Neuronal stem cell (in vitro differentiated cells): ENCODE measurements around the gene ELOF1.

Experiments
- DNase-seq: peaks from one replicate; pipeline ENCODE4 v3.0.0-alpha.2; 2013; ENCODE audit warnings: low spot score
- H2AFZ ChIP-seq: one replicate; pipeline ENCODE4 v1.6.1; 2013; ENCODE audit warnings: mild to moderate bottlenecking, low read length, inconsistent platforms
- H2AK5ac ChIP-seq: 2 replicates; pipeline ENCODE4 v1.6.1; 2013; ENCODE audit warnings: low read depth, mild to moderate bottlenecking, inconsistent platforms, low read length, moderate library complexity, mixed read lengths
- H2BK120ac ChIP-seq: 2 replicates; pipeline ENCODE4 v1.6.1; 2013; ENCODE audit warnings: low read depth, mild to moderate bottlenecking, inconsistent platforms, low read length, moderate library complexity, mixed read lengths
- H2BK12ac ChIP-seq: one replicate; pipeline ENCODE4 v1.6.1; 2013; ENCODE audit warnings: low read length, inconsistent platforms
- H2BK15ac ChIP-seq: 2 replicates; pipeline ENCODE4 v1.6.1; 2013; ENCODE audit warnings: mild to moderate bottlenecking, low read length, inconsistent platforms, mixed read lengths
- H2BK5ac ChIP-seq: one replicate; pipeline ENCODE4 v1.6.1; 2013; ENCODE audit warnings: inconsistent platforms, mild to moderate bottlenecking, low read length, moderate library complexity
- H3K14ac ChIP-seq: one replicate; pipeline ENCODE4 v1.6.1; 2013; ENCODE audit warnings: low read length, inconsistent platforms
- H3K18ac ChIP-seq: 2 replicates; pipeline ENCODE4 v1.6.1; 2013; ENCODE audit warnings: low read length, inconsistent platforms
- H3K23ac ChIP-seq: 2 replicates; pipeline ENCODE4 v1.6.1; 2013; ENCODE audit warnings: low read depth, mild to moderate bottlenecking, mixed read lengths, low read length, inconsistent platforms; ENCODE audit not compliant: poor library complexity
- H3K27ac ChIP-seq: replicated peaks from 3 replicates; pipeline ENCODE4 v1.5.1; 2013; ENCODE audit warnings: low read length, inconsistent platforms
- H3K27me3 ChIP-seq, 3 experiments: 2 replicates each; pipeline ENCODE4 v1.6.1; 2013; ENCODE audit warnings: low read length in 3 of 3, mild to moderate bottlenecking in 2 of 3, inconsistent platforms in 1 of 3, low read depth in 1 of 3, mixed read lengths in 1 of 3, moderate library complexity in 1 of 3; ENCODE audit not compliant: control insufficient read depth in 3 of 3, insufficient read depth in 3 of 3
- H3K36me3 ChIP-seq, 2 donors: replicated peaks in 1 of 2; 2 replicates each; pipeline ENCODE4 v1.6.1; 2013; ENCODE audit warnings: low read length in 2 of 2; ENCODE audit not compliant: control insufficient read depth in 2 of 2, insufficient read depth in 2 of 2
- H3K4ac ChIP-seq: 2 replicates; pipeline ENCODE4 v1.6.1; 2013; ENCODE audit warnings: inconsistent platforms, mild to moderate bottlenecking, low read length, moderate library complexity
- H3K4me1 ChIP-seq, 2 donors: 1 replicate in 1 of 2; 2 replicates in 1 of 2; pipeline ENCODE4 v1.6.1; 2013; ENCODE audit warnings: low read length in 2 of 2, low read depth in 1 of 2; ENCODE audit not compliant: control insufficient read depth in 2 of 2, insufficient read depth in 1 of 2
- H3K4me2 ChIP-seq: one replicate; pipeline ENCODE4 v1.6.1; 2013; ENCODE audit warnings: mild to moderate bottlenecking, low read length, inconsistent platforms; ENCODE audit not compliant: insufficient read depth, poor library complexity, severe bottlenecking
- H3K4me3 ChIP-seq, 2 donors: 2 replicates each; pipeline ENCODE4 v1.5.1; 2013; ENCODE audit warnings: low read length in 2 of 2, mild to moderate bottlenecking in 2 of 2, inconsistent platforms in 1 of 2, moderate library complexity in 1 of 2
- H3K79me1 ChIP-seq: one replicate; pipeline ENCODE4 v1.6.1; 2013; ENCODE audit warnings: low read depth, mild to moderate bottlenecking, inconsistent platforms, low read length, moderate library complexity
- H3K9ac ChIP-seq: one replicate; pipeline ENCODE4 v1.6.1; 2013; ENCODE audit warnings: mild to moderate bottlenecking, low read depth, low read length, inconsistent platforms; ENCODE audit not compliant: poor library complexity
- H3K9me3 ChIP-seq, 2 donors: replicated peaks in 1 of 2; 2 replicates each; pipeline versions ENCODE3 to v1.6.1; 2013; ENCODE audit warnings: low read length in 2 of 2, mild to moderate bottlenecking in 2 of 2, inconsistent platforms in 1 of 2, low read depth in 1 of 2, mixed read lengths in 1 of 2, moderate library complexity in 1 of 2; ENCODE audit not compliant: control insufficient read depth in 2 of 2, insufficient read depth in 1 of 2
- H4K8ac ChIP-seq: one replicate; pipeline ENCODE4 v1.6.1; 2013; ENCODE audit warnings: low read depth, mild to moderate bottlenecking, inconsistent platforms, low read length, moderate library complexity
- H4K91ac ChIP-seq: one replicate; pipeline ENCODE4 v1.6.1; 2013; ENCODE audit warnings: low read length, low read depth, mild to moderate bottlenecking, inconsistent platforms; ENCODE audit not compliant: poor library complexity
- WGBS, 2 donors: extraction: QIAGEN DNeasy Blood & Tissue Kit; methylation state at CpG; one replicate each; pipeline ENCODE4 v1.1.7; 2013; ENCODE audit warnings: missing lambda C conversion rate in 2 of 2, mixed read lengths in 1 of 2; ENCODE audit not compliant: insufficient read length in 2 of 2, insufficient replicate concordance in 1 of 2; ENCODE audit errors: extremely low coverage in 2 of 2; 5-methylcytosine and 5-hydroxymethylcytosine counted together

The ELOF1 gene

DNA sequence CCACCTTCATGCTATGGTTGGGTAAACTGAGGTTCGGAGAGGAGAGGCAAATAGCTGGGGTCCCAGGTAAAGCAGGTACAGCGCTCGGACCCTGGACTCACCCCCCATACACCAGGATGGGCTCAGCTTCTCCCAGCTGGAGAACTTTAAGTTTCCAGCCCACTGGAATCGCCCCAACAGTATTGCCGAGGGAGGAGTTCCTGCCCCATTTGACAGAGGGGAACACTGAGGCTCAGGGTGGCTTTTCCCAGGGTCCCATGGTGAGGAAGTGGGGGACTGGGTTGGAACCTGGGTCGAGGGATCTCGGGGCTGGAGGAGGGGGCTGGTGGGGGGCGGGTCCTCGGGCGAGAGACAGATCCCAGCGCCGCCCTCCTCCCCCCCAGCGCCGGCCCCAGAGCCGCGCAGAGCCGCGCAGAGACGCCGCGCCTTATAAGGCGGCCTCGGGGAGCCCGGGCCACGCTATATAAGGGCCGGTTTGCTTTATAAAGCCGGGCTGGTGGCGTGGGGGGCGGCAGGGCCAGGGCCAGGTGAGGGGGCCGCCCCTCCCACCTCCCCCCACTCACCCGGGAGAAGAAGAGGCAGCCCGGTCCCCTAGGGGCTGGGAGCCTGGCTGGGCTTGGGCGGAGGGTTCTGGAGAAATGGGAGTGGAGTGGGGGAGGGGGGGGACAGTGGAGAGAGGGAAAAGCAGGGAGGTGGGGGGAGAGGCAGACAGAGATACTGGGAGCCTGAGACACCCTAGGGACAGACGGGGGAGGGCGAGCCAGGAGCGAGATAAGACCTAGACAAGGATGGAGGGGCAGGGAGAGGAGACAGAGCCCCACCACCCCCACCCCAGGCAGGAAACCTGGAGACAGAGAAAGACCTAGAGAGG lies 19.3 kb downstream of the ELOF1 start:
- peak overlapping the region; percentile 66 for H2BK12ac ChIP-seq
- peak overlapping the region; percentile 78 for H2BK120ac ChIP-seq
- no peaks in the 10 kb centered on the region for H3K27me3 ChIP-seq
- H3K4ac ChIP-seq, result no peak overlapping the region
- no CpG with 5 or more reads among the region's 36 CpGs for WGBS, 2 donors
- peak overlapping the region; percentile 38 for H4K91ac ChIP-seq
- DNase-seq, result no peak
- peaks cover 12 to 14% of the 10 kb centered on the region in 2 donors for H3K4me1 ChIP-seq
- H3K27ac ChIP-seq, result no peak overlapping the region
- H3K23ac ChIP-seq, result peak overlapping the region; percentile 75
- peak overlapping the region; percentile 2 for H3K9ac ChIP-seq
- H2BK5ac ChIP-seq, result no peak overlapping the region
- H3K4me3 ChIP-seq, result peak overlapping the region; percentile 40 to 79
- no peaks in the 10 kb centered on the region for H3K9me3 ChIP-seq
- peak overlapping the region; percentile 96 for H3K18ac ChIP-seq
- no peaks in the 10 kb centered on the region for H3K36me3 ChIP-seq
- peak overlapping the region; percentile 73 for H2AK5ac ChIP-seq
- H3K79me1 ChIP-seq, result peaks cover 1% of the 10 kb centered on the region
- H2BK15ac ChIP-seq, result peak overlapping the region; percentile 79
- H4K8ac ChIP-seq, result no peak overlapping the region
- peak overlapping the region; percentile 27 for H3K14ac ChIP-seq
- H2AFZ ChIP-seq, result peak overlapping the region; percentile 63
- peak overlapping the region; percentile 61 for H3K4me2 ChIP-seq

DNA sequence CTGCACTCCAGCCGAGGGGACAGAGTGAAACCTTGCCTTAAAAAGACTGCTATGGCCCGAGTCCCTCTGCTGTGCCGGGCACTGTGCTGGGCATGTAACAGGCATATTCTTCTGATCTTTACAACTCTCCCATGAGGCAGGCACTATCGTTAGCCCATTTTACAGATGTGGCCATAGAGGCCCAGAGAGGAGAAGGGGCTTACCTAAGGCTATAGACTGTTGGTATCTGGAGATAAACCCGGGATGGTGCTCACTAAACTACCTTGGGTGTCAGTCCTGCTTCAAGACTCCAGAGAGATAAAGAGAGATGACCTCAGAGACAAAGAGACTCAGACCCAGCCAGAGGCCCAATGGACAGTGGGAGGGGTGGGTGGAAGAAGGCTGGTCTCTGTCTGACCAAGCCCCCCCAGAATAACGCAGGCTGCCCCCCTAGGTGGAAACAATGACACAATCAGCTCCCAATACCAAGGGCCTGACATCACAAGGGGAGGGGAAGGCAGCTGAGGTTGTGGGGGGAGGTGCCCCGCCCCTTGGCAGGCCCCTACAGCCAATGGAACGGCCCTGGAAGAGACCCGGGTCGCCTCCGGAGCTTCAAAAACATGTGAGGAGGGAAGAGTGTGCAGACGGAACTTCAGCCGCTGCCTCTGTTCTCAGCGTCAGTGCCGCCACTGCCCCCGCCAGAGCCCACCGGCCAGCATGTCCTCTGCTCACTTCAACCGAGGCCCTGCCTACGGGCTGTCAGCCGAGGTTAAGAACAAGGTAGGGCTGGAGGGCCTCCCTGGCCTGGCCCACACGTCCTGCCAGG lies 20.6 kb downstream of the ELOF1 start, which contains the start of gene CNN1:
CNN1 (plus strand) TSS at position 620 of the 805 bp plus-strand sequence; CDS start at position 697, 77 bp downstream.
- H3K18ac ChIP-seq, result peak within 1 kb of the TSS; percentile 92
- H3K4ac ChIP-seq, result no peak within 1 kb of the TSS
- peaks cover 12 to 14% of the 10 kb centered on the region in 2 donors for H3K4me1 ChIP-seq
- no peaks in the 10 kb centered on the region for H3K27me3 ChIP-seq
- no peak within 1 kb of the TSS for H2BK5ac ChIP-seq
- peak within 1 kb of the TSS; percentile 69 for H3K27ac ChIP-seq
- H3K79me1 ChIP-seq, result peaks cover 1% of the 10 kb centered on the region
- peak within 1 kb of the TSS; percentile 87 for H3K9ac ChIP-seq
- H3K14ac ChIP-seq, result peak within 1 kb of the TSS; percentile 49
- H3K23ac ChIP-seq, result peak within 1 kb of the TSS; percentile 75
- peak within 1 kb of the TSS; percentile 78 for H2BK120ac ChIP-seq
- H4K91ac ChIP-seq, result no peak within 1 kb of the TSS
- no CpG with 5 or more reads among the region's 21 CpGs for WGBS, 2 donors
- peak within 1 kb of the TSS; percentile 81 for H2BK15ac ChIP-seq
- H3K9me3 ChIP-seq, result no peaks in the 10 kb centered on the region
- peak within 1 kb of the TSS; percentile 73 for H2AK5ac ChIP-seq
- H3K4me3 ChIP-seq, result peak within 1 kb of the TSS; percentile 40 to 79
- H2AFZ ChIP-seq, result peak within 1 kb of the TSS; percentile 89
- H2BK12ac ChIP-seq, result peak within 1 kb of the TSS; percentile 66
- H3K4me2 ChIP-seq, result peak within 1 kb of the TSS; percentile 61
- H4K8ac ChIP-seq, result peak within 1 kb of the TSS; percentile 58
- no peak for DNase-seq
- H3K36me3 ChIP-seq, result no peaks in the 10 kb centered on the region

DNA sequence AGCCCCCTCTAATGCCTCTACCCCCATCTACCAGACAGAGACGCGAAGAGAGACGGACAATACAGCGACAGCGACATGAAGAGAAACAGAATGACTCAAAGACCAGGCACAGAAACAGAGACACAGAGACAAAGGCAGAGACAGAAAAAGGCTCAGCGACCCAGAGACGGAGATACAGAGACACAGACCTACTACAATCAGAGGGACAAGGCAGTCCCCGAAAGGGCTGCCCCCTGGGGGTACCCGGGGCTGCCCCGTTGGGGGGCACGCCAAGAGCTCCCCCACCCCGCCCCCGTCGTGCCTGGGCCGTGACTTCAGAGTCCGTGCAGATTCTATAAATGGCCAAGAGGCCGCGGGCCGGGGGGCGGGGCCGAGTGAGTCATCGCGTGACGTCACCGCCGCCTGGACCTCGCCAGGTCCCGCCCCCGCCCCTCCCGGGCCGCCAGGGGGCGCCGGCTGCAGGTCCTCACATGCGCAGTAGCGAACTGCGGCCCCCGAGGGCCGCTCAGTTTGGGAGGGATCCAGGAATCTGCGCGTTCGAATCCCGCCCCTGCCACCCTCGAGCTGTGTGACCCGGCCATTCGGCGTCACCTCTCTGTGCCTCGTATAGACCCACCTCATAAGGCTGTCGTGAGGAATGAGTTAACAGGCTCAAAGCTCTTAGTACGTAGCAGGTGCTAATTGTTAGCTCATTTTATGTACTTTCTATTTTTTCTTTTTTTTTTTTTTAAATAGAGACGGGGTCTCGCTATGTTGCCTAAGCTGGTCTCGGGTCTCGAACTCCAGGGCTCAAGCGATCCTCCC lies 23.0 kb downstream of the ELOF1 start:
- Histone ChIP-seq H2BK15ac (peak overlapping the region; percentile 5), H3K36me3 (no peaks in the 10 kb centered on the region), H2BK12ac (no peak overlapping the region), H3K14ac (no peak overlapping the region), H3K4ac (no peak overlapping the region), H2AFZ (peak overlapping the region; percentile 93), H2BK120ac (no peak overlapping the region), H2BK5ac (no peak overlapping the region), H3K23ac (peak overlapping the region; percentile 81), H3K9ac (no peak overlapping the region), H3K18ac (peak overlapping the region; percentile 96), H3K4me2 (peak overlapping the region; percentile 73), H3K9me3 (no peaks in the 10 kb centered on the region), H2AK5ac (peak overlapping the region; percentile 66), H4K8ac (peak overlapping the region; percentile 99), H3K4me1 (peaks cover 12 to 14% of the 10 kb centered on the region in 2 donors), H3K27ac (no peak overlapping the region), H3K4me3 (peak overlapping the region; percentile 43 to 75), H3K27me3 (no peaks in the 10 kb centered on the region), H3K79me1 (peaks cover 1% of the 10 kb centered on the region), H4K91ac (no peak overlapping the region)
- DNase-seq, result peak; percentile 90
- no CpG with 5 or more reads among the region's 54 CpGs for WGBS, 2 donors
